MM.1S (cell line): ENCODE results near the gene SCNN1B.
A peak's percentile ranks its signal among the peaks of the same experiment; 100 is the strongest.

Source experiments
- DNase-seq: peaks from one replicate; pipeline ENCODE4 v3.0.0-alpha.2; 2015
- H2AFZ ChIP-seq: fragments of 300-600 bp; sonication (generic); 2 replicates; pipeline ENCODE4 v1.6.0; 2016; ENCODE audit warnings: antibody characterized with exemption, low read length
- H3F3A ChIP-seq: fragments of 300-600 bp; sonication (generic); 2 replicates; pipeline ENCODE4 v1.6.1; 2016; ENCODE audit warnings: mild to moderate bottlenecking, antibody characterized with exemption, low read length, moderate library complexity, mixed read lengths; ENCODE audit not compliant: insufficient read depth
- H3K27ac ChIP-seq: fragments of 300-600 bp; sonication (generic); 2 replicates; pipeline ENCODE4 v1.5.1; 2016; ENCODE audit warnings: mild to moderate bottlenecking, low read length
- H3K27me3 ChIP-seq: fragments of 300-600 bp; sonication (generic); replicated peaks from 2 replicates; pipeline ENCODE4 v1.6.0; 2016; ENCODE audit warnings: low read length; ENCODE audit not compliant: insufficient read depth
- H3K36me3 ChIP-seq: fragments of 300-600 bp; sonication (generic); replicated peaks from 2 replicates; pipeline ENCODE4 v1.6.1; 2016; ENCODE audit warnings: mild to moderate bottlenecking, low read length, mixed read lengths; ENCODE audit not compliant: insufficient read depth
- H3K4me1 ChIP-seq: fragments of 300-600 bp; sonication (generic); 2 replicates; pipeline ENCODE4 v1.6.1; 2016; ENCODE audit warnings: low read length, mixed read lengths
- H3K4me2 ChIP-seq: fragments of 300-600 bp; sonication (generic); 2 replicates; pipeline ENCODE4 v1.6.0; 2016; ENCODE audit warnings: low read depth, low read length
- H3K4me3 ChIP-seq: fragments of 300-600 bp; sonication (generic); 2 replicates; pipeline ENCODE4 v1.5.1; 2016; ENCODE audit warnings: low read length, mixed read lengths
- H3K79me2 ChIP-seq: fragments of 300-600 bp; sonication (generic); 2 replicates; pipeline ENCODE4 v1.6.1; 2016; ENCODE audit warnings: mixed run types, low read length, mixed read lengths
- H3K9ac ChIP-seq: fragments of 300-600 bp; sonication (generic); 2 replicates; pipeline ENCODE4 v1.6.1; 2016; ENCODE audit warnings: low read length, mixed read lengths
- H3K9me2 ChIP-seq: fragments of 300-600 bp; sonication (generic); replicated peaks from 2 replicates; pipeline ENCODE4 v1.6.1; 2016; ENCODE audit warnings: mild to moderate bottlenecking, low read length, mixed read lengths; ENCODE audit not compliant: insufficient read depth
- H3K9me3 ChIP-seq: fragments of 300-600 bp; sonication (generic); replicated peaks from 2 replicates; pipeline ENCODE4 v1.6.1; 2016; ENCODE audit warnings: mild to moderate bottlenecking, low read length, mixed read lengths; ENCODE audit not compliant: insufficient read depth
- H4K20me1 ChIP-seq: fragments of 300-600 bp; sonication (generic); 2 replicates; pipeline ENCODE4 v1.6.1; 2016; ENCODE audit warnings: mild to moderate bottlenecking, low read length, moderate library complexity, mixed read lengths; ENCODE audit not compliant: insufficient read depth
- EZH2 ChIP-seq: fragments of 300-600 bp; sonication (generic); optimal IDR thresholded peaks from 2 replicates; pipeline ENCODE3; 2017; ENCODE audit warnings: low read depth, mild to moderate bottlenecking, antibody characterized with exemption, low read length, mixed read lengths
- EZH2phosphoT487 ChIP-seq: fragments of 300-600 bp; sonication (generic); IDR thresholded peaks from 2 replicates; pipeline ENCODE4 v1.6.1; 2018; ENCODE audit warnings: antibody characterized with exemption, low read length
- TF ChIP-seq, protein P1 (sequence below): fragments of 300-600 bp; sonication (generic); IDR thresholded peaks from 2 replicates; pipeline ENCODE4 v1.5.1; 2016; ENCODE audit warnings: antibody characterized with exemption, low read length, mixed read lengths

The SCNN1B gene

DNA sequence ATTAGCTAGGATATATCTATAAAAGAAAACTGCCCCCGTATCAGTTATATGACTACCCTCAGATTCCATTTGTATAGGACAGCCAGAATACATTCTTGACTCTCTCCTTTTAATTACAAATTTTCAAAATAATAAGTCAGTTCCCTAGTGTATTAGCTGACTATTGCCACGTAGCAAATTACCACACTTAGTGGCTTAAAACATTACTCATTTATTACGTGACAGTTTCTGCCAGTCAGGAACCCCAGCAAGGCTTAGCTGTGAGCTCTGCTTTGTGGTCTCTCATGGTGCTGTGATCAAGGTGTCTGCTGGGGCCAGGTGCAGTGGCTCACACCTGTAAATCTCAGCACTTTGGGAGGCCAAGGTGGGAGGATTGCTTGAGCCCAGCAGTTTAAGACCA is 13.9 kb upstream of the SCNN1B start:
- Histone ChIP-seq H3K79me2 (no peaks in the 10 kb centered on the region), H3K4me2 (no peak overlapping the region)

DNA sequence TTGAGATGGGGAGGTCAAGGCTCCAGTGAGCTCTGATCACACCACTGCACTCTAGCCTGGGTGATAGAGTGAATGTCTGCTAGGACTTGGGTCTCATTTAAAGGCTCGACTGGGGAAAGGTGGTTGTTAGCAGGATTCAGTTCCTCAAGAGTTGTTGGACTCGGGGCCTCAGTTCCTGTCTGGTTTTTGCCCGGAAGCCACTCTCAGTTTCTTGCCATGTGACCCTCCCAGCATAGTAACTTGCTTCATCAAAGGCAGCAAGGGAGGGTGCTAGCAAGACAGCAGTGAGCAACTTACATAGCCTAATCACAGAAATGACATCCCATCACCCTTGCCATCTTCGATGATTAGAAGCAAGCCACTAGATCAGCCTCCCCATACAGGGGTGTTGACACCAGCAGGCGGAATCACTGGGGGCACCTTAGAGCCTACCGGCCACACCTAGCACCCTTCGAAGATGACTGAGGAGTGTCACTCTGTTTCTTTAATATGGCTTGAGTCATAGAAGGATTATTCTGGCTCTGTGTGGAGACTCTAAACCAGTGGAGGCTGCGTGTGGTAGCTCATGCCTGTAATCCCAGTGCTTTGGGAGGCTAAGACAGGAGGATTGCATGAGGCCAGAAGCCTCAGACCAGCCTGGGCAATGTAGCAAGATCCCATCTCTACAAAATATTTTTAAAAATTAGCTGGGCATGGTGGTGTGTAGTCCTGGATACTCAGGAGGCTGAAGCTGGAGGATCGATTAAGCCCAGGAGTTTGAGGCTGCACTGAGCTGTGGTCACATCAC is 13.2 kb upstream of the SCNN1B start:
- Histone ChIP-seq H3K79me2 (no peaks in the 10 kb centered on the region), H3K9me3 (no peaks in the 10 kb centered on the region), H3K9me2 (no peaks in the 10 kb centered on the region), H2AFZ (peak overlapping the region; percentile 16; the same call in 1 of the 2 replicates), H3K9ac (no peak overlapping the region), H3K4me2 (peak overlapping the region; percentile 1; the same call in 1 of the 2 replicates), H3K27ac (peak overlapping the region; percentile 28; the same call in 1 of the 2 replicates), H3K36me3 (no peaks in the 10 kb centered on the region), H4K20me1 (no peaks in the 10 kb centered on the region), H3K4me1 (peaks cover 9% of the 10 kb centered on the region; the same call in 1 of the 2 replicates), H3F3A (no peaks in the 10 kb centered on the region), H3K27me3 (no peaks in the 10 kb centered on the region), H3K4me3 (no peak overlapping the region)
- TF ChIP-seq, protein P1, sequence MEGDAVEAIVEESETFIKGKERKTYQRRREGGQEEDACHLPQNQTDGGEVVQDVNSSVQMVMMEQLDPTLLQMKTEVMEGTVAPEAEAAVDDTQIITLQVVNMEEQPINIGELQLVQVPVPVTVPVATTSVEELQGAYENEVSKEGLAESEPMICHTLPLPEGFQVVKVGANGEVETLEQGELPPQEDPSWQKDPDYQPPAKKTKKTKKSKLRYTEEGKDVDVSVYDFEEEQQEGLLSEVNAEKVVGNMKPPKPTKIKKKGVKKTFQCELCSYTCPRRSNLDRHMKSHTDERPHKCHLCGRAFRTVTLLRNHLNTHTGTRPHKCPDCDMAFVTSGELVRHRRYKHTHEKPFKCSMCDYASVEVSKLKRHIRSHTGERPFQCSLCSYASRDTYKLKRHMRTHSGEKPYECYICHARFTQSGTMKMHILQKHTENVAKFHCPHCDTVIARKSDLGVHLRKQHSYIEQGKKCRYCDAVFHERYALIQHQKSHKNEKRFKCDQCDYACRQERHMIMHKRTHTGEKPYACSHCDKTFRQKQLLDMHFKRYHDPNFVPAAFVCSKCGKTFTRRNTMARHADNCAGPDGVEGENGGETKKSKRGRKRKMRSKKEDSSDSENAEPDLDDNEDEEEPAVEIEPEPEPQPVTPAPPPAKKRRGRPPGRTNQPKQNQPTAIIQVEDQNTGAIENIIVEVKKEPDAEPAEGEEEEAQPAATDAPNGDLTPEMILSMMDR = no peak
- no peak for TF ChIP-seq EZH2
- no peak for TF ChIP-seq EZH2phosphoT487
- DNase-seq = peak; percentile 61

More for the DNA sequence above, 13.9 kb upstream of the SCNN1B start:
- peaks cover 9% of the 10 kb centered on the region; the same call in 1 of the 2 replicates for H3K4me1 ChIP-seq
- H3K27ac ChIP-seq = peak overlapping the region; percentile 28; the same call in 1 of the 2 replicates
- 0 out of 2 replicates have a peak overlapping the region, but pooled peaks have one; percentile 16 for H2AFZ ChIP-seq
- no peaks in the 10 kb centered on the region for H3K36me3 ChIP-seq
- H3K27me3 ChIP-seq = no peaks in the 10 kb centered on the region
- no peak overlapping the region for H3K4me3 ChIP-seq
- no peaks in the 10 kb centered on the region for H3K9me2 ChIP-seq
- DNase-seq = peak; percentile 48
- H4K20me1 ChIP-seq = no peaks in the 10 kb centered on the region
- no peaks in the 10 kb centered on the region for H3K9me3 ChIP-seq
- H3K9ac ChIP-seq = no peak overlapping the region
- no peaks in the 10 kb centered on the region for H3F3A ChIP-seq
- TF ChIP-seq EZH2phosphoT487 (no peak), EZH2 (no peak)
- TF ChIP-seq, protein P1 = no peak

DNA sequence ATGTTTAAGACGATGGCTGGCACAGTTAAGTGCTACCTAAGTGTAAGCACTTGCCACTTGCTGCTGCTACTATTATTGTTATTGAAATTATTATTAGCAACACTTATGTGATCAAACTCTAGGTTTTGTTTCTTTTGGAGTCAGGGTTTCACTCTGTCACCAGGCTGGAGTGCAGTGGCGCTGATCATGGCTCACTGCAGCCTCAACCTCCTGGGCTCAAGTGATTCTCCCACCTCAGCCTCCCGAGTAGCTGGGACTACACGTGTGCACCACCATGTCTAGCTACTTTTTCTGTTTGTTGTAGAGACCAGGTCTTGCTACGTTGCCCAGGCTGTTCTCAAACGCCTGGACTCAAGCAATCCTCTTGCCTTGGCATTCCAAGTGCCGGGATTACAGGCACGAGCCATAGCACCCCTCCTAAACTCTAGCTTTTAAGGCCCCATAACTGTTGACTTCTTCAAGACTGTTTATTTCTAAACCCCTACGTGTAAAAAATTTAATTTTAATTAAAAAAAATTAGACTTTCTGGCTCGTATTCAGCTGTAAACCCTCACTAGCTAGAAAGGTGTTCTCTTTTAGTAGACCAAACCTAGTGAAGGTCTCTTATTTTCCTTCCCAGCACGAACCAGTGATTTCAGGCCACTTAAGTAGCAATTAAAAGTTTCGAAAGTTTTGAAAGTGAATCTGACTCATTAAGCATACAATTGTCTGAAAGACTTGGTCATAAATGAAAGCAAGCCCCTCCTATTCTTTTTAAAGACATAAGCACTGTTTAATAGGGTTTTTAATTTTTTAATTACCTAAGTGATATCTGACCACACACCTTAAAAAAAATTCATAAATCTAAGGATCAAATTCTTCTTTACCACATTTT is 11.7 kb upstream of the SCNN1B start:
- H3K27me3 ChIP-seq = no peaks in the 10 kb centered on the region
- H3K9me3 ChIP-seq = no peaks in the 10 kb centered on the region
- H2AFZ ChIP-seq = no peak overlapping the region
- no peak overlapping the region for H3K4me3 ChIP-seq
- no peaks in the 10 kb centered on the region for H3F3A ChIP-seq
- no peaks in the 10 kb centered on the region for H3K36me3 ChIP-seq
- no peaks in the 10 kb centered on the region for H3K79me2 ChIP-seq
- no peak overlapping the region for H3K4me2 ChIP-seq
- H3K27ac ChIP-seq = no peak overlapping the region
- no peaks in the 10 kb centered on the region for H4K20me1 ChIP-seq
- H3K4me1 ChIP-seq = peaks cover 9% of the 10 kb centered on the region; the same call in 1 of the 2 replicates
- no peak for DNase-seq
- H3K9me2 ChIP-seq = no peaks in the 10 kb centered on the region
- no peak overlapping the region for H3K9ac ChIP-seq
- TF ChIP-seq EZH2 (no peak), EZH2phosphoT487 (no peak)
- TF ChIP-seq, protein P1 = no peak
